SK-N-SH (cell line): Measurements from ENCODE around the gene FGD4. TPM values are rescaled to one million over a fixed set of nuclear protein-coding genes. Genes with fewer than 3 reads are reported as not detected.

ENCODE experiments used
- CHD2 ChIP-seq: fragments of 150-350 bp; IDR thresholded peaks from 2 replicates; pipeline ENCODE4 v1.6.1; 2018; ENCODE audit warnings: low read length; ENCODE audit not compliant: partially characterized antibody
- CTCF ChIP-seq: fragments of 200-600 bp; sonication (generic); IDR thresholded peaks from 2 replicates; pipeline ENCODE4 v1.6.1; 2017; ENCODE audit warnings: antibody characterized with exemption, mild to moderate bottlenecking, moderate library complexity
- ELF1 ChIP-seq: IDR thresholded peaks from 2 replicates; pipeline ENCODE4 v1.4.0; 2012
- EP300 ChIP-seq, 2 experiments: IDR thresholded peaks; 2 replicates each; pipeline versions ENCODE4 v1.4.0 to v1.6.1; 2012; ENCODE audit warnings: borderline replicate concordance in 1 of 2, low read depth in 1 of 2, low read length in 1 of 2
- FOSL2 ChIP-seq: IDR thresholded peaks from 2 replicates; pipeline ENCODE4 v1.4.0; 2012; ENCODE audit warnings: low read depth, mild to moderate bottlenecking, moderate library complexity, borderline replicate concordance
- FOXM1 ChIP-seq: IDR thresholded peaks from 2 replicates; pipeline ENCODE4 v1.4.0; 2012; ENCODE audit warnings: low read depth, mild to moderate bottlenecking
- GABPA ChIP-seq: IDR thresholded peaks from 2 replicates; pipeline ENCODE4 v1.4.0; 2012; ENCODE audit warnings: low read depth, mild to moderate bottlenecking
- GATA2 ChIP-seq: sonication (generic); formaldehyde crosslinking; IDR thresholded peaks from 2 replicates; pipeline ENCODE4 v1.5.0; 2020; ENCODE audit warnings: mild to moderate bottlenecking, missing genetic modification reagents
- IRF3 ChIP-seq: fragments of 150-350 bp; IDR thresholded peaks from 2 replicates; pipeline ENCODE4 v1.6.1; 2016; ENCODE audit warnings: mild to moderate bottlenecking, low read depth, low read length
- JUND ChIP-seq: IDR thresholded peaks from 2 replicates; pipeline ENCODE4 v1.4.0; 2012
- MXI1 ChIP-seq: IDR thresholded peaks from 2 replicates; pipeline ENCODE4 v1.6.1; 2012; ENCODE audit warnings: mild to moderate bottlenecking, low read depth, low read length, improper control_type of control experiment
- NFIC ChIP-seq: IDR thresholded peaks from 2 replicates; pipeline ENCODE4 v1.4.0; 2012; ENCODE audit warnings: borderline replicate concordance
- RAD21 ChIP-seq: IDR thresholded peaks from 2 replicates; pipeline ENCODE4 v1.6.1; 2012; ENCODE audit warnings: mild to moderate bottlenecking, low read length
- RFX5 ChIP-seq: IDR thresholded peaks from 2 replicates; pipeline ENCODE4 v1.6.1; 2012; ENCODE audit warnings: mild to moderate bottlenecking, improper control_type of control experiment, low read length
- SIN3A ChIP-seq: IDR thresholded peaks from 2 replicates; pipeline ENCODE4 v1.6.1; 2012; ENCODE audit warnings: low read depth, mild to moderate bottlenecking, low read length, moderate library complexity, borderline replicate concordance
- SMC3 ChIP-seq: IDR thresholded peaks from 2 replicates; pipeline ENCODE4 v1.6.1; 2012; ENCODE audit warnings: low read depth, low read length, improper control_type of control experiment
- USF1 ChIP-seq: IDR thresholded peaks from 2 replicates; pipeline ENCODE4 v1.4.0; 2012; ENCODE audit warnings: low read depth, borderline replicate concordance
- USF2 ChIP-seq: fragments of 150-350 bp; IDR thresholded peaks from 2 replicates; pipeline ENCODE4 v1.6.1; 2017; ENCODE audit warnings: antibody characterized with exemption, low read length, low read depth, borderline replicate concordance
- YY1 ChIP-seq: IDR thresholded peaks from 2 replicates; pipeline ENCODE4 v1.4.0; 2012; ENCODE audit warnings: low read depth, mild to moderate bottlenecking
- ZBTB33 ChIP-seq: IDR thresholded peaks from 2 replicates; pipeline ENCODE4 v1.4.0; 2012; ENCODE audit warnings: low read depth, borderline replicate concordance
- polyA plus RNA-seq, 3 experiments: library from polyadenylated mRNA; depleted of rRNA; stranded (reverse); fragments of >200 nt; gene quantifications; 2 replicates each; pipeline ENCODE4 v1.2.3, GENCODE V29; 2012

The FGD4 gene
- polyA plus RNA-seq, 1 of the 3 experiments (the other 2 are of a cell fraction): 0.26 TPM

- TF ChIP-seq ZBTB33 (no peak), EP300 (IDR thresholded peaks at IDR 0.05; ENCODE audit: borderline replicate concordance in 1 of 2, low read depth in 1 of 2, low read length in 1 of 2) (no peak), SIN3A (no peak), CTCF (no peak), JUND (peak; percentile 51; the same call in 1 of the 2 replicates), MXI1 (no peak), RAD21 (no peak), USF2 (no peak), GABPA (no peak), ELF1 (no peak), RFX5 (no peak), FOXM1 (no peak), IRF3 (no peak), SMC3 (no peak), CHD2 (no peak), GATA2 (CRISPR knock-in tag) (no peak), FOSL2 (peak; percentile 30; the same call in 1 of the 2 replicates), USF1 (peak; percentile 64; the same call in 1 of the 2 replicates), YY1 (no peak), NFIC (no peak)
- TF ChIP-seq, all 33 proteins: peak for 6
Measured at GRCh38 chr12:32586390-32586789, 187.0 kb downstream of the FGD4 start (continued).
